Esophagus squamous epithelium (tissue), 5 donors: ENCODE results near the gene PEX6. TPM values are rescaled to one million over a fixed set of nuclear protein-coding genes. Genes with fewer than 3 reads are reported as not detected.

Experiments used
- DNase-seq: peaks from one replicate; lab custom pipeline; 2025; lab: John Stamatoyannopoulos, UW
- H3K27ac ChIP-seq, 4 donors: fragments of 200-600 bp; sonication (generic); one replicate each; pipeline ENCODE4 v1.5.1; 2016 to 2019; ENCODE audit warnings: mild to moderate bottlenecking in 1 of 4
- H3K27me3 ChIP-seq, 4 donors: fragments of 200-600 bp; sonication (generic); 1 replicate in 3 of 4; 2 replicates in 1 of 4; pipeline versions ENCODE4 v1.5.1 to v1.6.0; 2017 to 2021; ENCODE audit warnings: antibody characterized with exemption in 1 of 4
- H3K36me3 ChIP-seq, 3 donors: fragments of 200-600 bp; sonication (generic); one replicate each; pipeline ENCODE4 v1.5.1; 2016 to 2019
- H3K4me1 ChIP-seq, 3 donors: fragments of 200-600 bp; sonication (generic); one replicate each; pipeline ENCODE4 v1.5.1; 2017 to 2019
- H3K4me3 ChIP-seq, 4 donors: fragments of 200-600 bp; sonication (generic); 1 replicate in 3 of 4; 2 replicates in 1 of 4; pipeline ENCODE4 v1.5.1; 2016 to 2019; ENCODE audit warnings: mild to moderate bottlenecking in 2 of 4, moderate library complexity in 1 of 4
- H3K9me3 ChIP-seq, 3 donors: fragments of 200-600 bp; sonication (generic); one replicate each; pipeline ENCODE4 v1.5.1; 2016 to 2019
- POLR2A ChIP-seq, 4 donors: fragments of 450-650 bp; IDR thresholded peaks; one replicate each; pipeline ENCODE4 v1.6.1; 2017; ENCODE audit warnings: antibody characterized with exemption in 4 of 4, mild to moderate bottlenecking in 4 of 4, moderate library complexity in 3 of 4
- WGBS, 2 donors: methylation state at CpG; one replicate each; pipeline ENCODE4 v1.1.5; 2018; 5-methylcytosine and 5-hydroxymethylcytosine counted together
- intact Hi-C: fragments of 100-400 bp; cut with DNase I; formaldehyde crosslinking; loops from one replicate; pipeline ENCODE4 v1.15.0; 2022
- total RNA-seq, 4 donors: library from RNA; depleted of rRNA; stranded (reverse); fragments of >200 nt; gene quantifications; one replicate each; pipeline ENCODE4 v1.1.0, GENCODE V29; 2016
- TF ChIP-seq, protein P1 (sequence below), 6 experiments: fragments of 450-650 bp in 4 of 6; fragments of 200-600 bp in 2 of 6; sonication (generic) in 2 of 6; IDR thresholded peaks; one replicate each; pipeline ENCODE4 v1.5.1; 2016 to 2019; ENCODE audit warnings: antibody characterized with exemption in 6 of 6, mild to moderate bottlenecking in 4 of 6, moderate library complexity in 4 of 6
- donor health status: DM: yes; HTN: yes; CAD: no.

PEX6 gene
- total RNA-seq, 4 donors from 2014 or later, result 11.3 to 21.2 (median 17.1) TPM

DNA sequence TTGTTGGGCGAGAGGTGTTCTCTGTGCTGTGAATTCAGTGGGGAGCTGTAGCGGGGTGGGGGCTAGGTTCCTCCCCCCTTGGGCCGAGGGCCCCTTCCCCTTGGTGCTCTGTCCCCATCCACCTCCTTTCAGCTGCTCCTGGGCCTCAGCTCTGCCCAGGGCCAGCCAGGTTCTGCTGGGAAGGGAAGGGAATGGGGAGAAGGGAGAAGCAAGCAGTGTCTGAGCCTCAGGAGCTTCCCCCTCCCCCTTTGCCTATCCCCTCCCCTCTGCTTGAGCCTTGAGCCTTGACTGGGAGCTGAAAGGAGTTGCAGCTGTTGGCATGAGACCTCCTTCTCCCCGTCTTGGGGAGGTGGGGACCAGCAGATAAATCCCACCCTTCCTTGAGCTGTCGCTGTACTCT lies 41.9 kb upstream of the PEX6 start:
- H3K4me3 ChIP-seq, result peak overlapping the region; percentile 57 to 98 (median 81)
- no peak for DNase-seq
- no peaks in the 10 kb centered on the region for H3K27me3 ChIP-seq
- TF ChIP-seq, protein P1, sequence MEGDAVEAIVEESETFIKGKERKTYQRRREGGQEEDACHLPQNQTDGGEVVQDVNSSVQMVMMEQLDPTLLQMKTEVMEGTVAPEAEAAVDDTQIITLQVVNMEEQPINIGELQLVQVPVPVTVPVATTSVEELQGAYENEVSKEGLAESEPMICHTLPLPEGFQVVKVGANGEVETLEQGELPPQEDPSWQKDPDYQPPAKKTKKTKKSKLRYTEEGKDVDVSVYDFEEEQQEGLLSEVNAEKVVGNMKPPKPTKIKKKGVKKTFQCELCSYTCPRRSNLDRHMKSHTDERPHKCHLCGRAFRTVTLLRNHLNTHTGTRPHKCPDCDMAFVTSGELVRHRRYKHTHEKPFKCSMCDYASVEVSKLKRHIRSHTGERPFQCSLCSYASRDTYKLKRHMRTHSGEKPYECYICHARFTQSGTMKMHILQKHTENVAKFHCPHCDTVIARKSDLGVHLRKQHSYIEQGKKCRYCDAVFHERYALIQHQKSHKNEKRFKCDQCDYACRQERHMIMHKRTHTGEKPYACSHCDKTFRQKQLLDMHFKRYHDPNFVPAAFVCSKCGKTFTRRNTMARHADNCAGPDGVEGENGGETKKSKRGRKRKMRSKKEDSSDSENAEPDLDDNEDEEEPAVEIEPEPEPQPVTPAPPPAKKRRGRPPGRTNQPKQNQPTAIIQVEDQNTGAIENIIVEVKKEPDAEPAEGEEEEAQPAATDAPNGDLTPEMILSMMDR (IDR thresholded peaks at IDR 0.05), result no peak
- no peak for TF ChIP-seq POLR2A (IDR thresholded peaks at IDR 0.05)
- H3K27ac ChIP-seq, result peak overlapping the region; percentile 83 to 95 (median 90)
- no peaks in the 10 kb centered on the region for H3K9me3 ChIP-seq
- peaks cover 22 to 54% (median 44%) of the 10 kb centered on the region in 3 donors for H3K4me1 ChIP-seq
- intact Hi-C loops, result no loop called here
- peaks cover 10 to 72% (median 44%) of the 10 kb centered on the region in 3 donors for H3K36me3 ChIP-seq
- WGBS, 2 donors, result 33 to 48% methylated on average over 3 to 4 of the region's 5 CpGs

DNA sequence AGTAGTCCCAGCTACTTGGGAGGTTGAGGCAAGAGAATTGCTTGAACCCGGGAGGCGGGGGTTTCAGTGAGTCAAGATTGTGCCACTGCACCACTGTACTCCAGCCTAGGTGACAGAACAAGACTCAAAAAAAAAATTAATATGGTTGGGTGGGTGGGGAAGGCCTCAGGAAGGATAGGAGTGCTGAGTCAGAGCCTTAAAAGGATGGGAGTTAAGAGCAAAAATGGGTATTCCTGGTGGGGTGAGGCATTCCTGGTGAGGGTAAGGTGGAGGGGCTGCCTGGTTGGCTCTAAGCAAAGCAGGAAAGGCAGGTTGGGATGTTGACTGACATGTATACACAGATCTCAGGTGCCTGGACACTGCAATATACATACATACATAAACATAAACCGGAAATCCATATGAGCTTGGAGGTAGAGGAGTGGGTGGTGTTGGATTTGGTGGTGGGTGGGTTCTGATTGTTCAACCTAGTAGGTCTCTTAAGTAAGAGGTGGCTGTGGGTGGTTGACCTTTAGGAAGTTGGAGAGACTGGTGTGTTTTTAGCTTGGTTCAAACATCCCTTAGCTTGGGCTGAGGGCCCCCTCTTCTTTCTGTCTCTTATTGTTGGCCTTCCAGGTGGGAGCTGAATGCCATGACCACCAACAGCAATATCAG lies 41.2 kb upstream of the PEX6 start:
- intact Hi-C loops, result no loop called here
- Histone ChIP-seq H3K27ac (peak overlapping the region in 2 of 4 donors; percentile 93 to 95), H3K27me3 (no peaks in the 10 kb centered on the region), H3K36me3 (peaks cover 10 to 65% (median 37%) of the 10 kb centered on the region in 3 donors), H3K4me1 (peaks cover 26 to 60% (median 50%) of the 10 kb centered on the region in 3 donors), H3K4me3 (no peak overlapping the region), H3K9me3 (no peaks in the 10 kb centered on the region)
- TF ChIP-seq, protein P1 (IDR thresholded peaks at IDR 0.05), result no peak
- TF ChIP-seq POLR2A (IDR thresholded peaks at IDR 0.05), result no peak
- WGBS, 2 donors, result 92 to 97% methylated on average over 3 of the region's 3 CpGs
- DNase-seq, result no peak

- peaks cover 34 to 67% (median 56%) of the 10 kb centered on the region in 3 donors for H3K4me1 ChIP-seq
- DNase-seq, result no peak
- no peak overlapping the region for H3K4me3 ChIP-seq
- no peaks in the 10 kb centered on the region for H3K27me3 ChIP-seq
- 90 to 100% methylated on average over 1 to 2 of the region's 2 CpGs for WGBS, 2 donors
- intact Hi-C loops, result no loop called here
- TF ChIP-seq POLR2A (IDR thresholded peaks at IDR 0.05), result no peak
- TF ChIP-seq, protein P1 (IDR thresholded peaks at IDR 0.05), result no peak
- no peak overlapping the region for H3K27ac ChIP-seq
- H3K9me3 ChIP-seq, result no peaks in the 10 kb centered on the region
- H3K36me3 ChIP-seq, result peaks cover 10 to 55% (median 27%) of the 10 kb centered on the region in 3 donors
Observed at GRCh38 chr6:43019152-43019551, 40.2 kb upstream of the PEX6 start.

DNA sequence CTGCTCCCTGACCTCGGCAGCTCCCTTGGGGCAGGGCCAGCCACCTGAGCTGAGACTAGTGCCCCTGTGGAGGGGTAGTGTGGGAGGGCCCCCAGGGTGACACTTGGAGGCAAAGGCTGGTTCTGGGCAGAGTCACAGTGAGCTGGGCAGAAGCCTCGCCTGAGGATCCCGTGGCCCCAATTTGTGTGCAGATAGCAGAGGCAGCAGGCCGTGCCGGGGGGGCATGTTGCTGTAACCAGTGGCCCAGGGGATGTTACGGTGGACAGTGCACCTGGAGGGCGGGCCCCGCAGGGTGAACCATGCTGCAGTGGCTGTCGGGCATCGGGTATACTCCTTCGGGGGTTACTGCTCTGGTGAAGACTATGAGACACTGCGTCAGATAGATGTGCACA lies 38.0 kb upstream of the PEX6 start:
- Histone ChIP-seq H3K27me3 (no peaks in the 10 kb centered on the region), H3K4me1 (peaks cover 44 to 61% (median 49%) of the 10 kb centered on the region in 3 donors), H3K9me3 (no peaks in the 10 kb centered on the region), H3K4me3 (peak overlapping the region in 1 of 4 donors; percentile 8), H3K27ac (peak overlapping the region in 2 of 4 donors; percentile 2 to 11), H3K36me3 (peaks cover 10 to 48% (median 25%) of the 10 kb centered on the region in 3 donors)
- 80 to 95% methylated on average over 1 to 8 of the region's 12 CpGs for WGBS, 2 donors
- no peak for DNase-seq
- TF ChIP-seq, protein P1 (IDR thresholded peaks at IDR 0.05), result no peak
- no peak for TF ChIP-seq POLR2A (IDR thresholded peaks at IDR 0.05)
- intact Hi-C loops, result no loop called here

DNA sequence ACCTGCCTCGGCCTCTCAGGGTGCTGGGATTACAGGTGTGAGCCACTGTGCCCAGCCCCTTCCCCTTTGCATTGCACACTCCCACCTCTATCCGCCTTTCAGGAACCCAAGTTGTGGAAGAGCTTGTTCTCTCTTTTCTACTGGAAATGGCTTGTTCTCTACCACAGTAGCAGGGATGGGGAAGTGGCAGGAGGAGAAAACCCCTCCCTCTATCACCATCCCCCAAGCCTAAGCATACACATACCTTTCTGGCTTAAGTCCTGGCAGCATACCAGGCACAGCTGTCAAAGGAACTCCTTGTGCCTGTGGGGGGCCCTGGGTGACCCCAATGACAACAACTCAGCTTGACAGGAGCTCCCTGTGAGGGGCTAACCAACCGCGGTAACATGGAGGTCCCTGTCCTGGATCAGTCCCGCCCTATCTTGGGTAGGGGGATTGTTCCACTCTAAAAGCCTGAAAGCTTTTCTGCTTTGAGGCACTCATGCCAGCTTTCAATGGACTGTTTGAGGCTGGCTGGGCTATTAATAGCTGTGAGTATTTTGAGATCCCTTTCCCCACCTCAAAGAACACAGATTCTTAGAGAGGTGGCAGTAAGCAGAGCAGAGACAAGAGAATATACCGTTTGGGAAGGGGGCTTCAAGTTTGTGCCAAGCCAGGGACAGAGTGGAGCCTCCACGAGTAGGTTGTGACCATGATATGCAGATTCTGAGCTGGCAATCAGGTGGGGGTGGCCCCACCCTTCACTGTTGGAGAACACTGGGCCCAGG lies 37.4 kb upstream of the PEX6 start:
- intact Hi-C loops, result no loop called here
- H3K36me3 ChIP-seq, result peaks cover 14 to 54% (median 25%) of the 10 kb centered on the region in 3 donors
- WGBS, 2 donors, result 57 to 66% methylated on average over 4 of the region's 7 CpGs
- no peak for TF ChIP-seq POLR2A (IDR thresholded peaks at IDR 0.05)
- TF ChIP-seq, protein P1 (IDR thresholded peaks at IDR 0.05), result no peak
- H3K27ac ChIP-seq, result peak overlapping the region in 2 of 4 donors; percentile 2 to 11
- H3K4me1 ChIP-seq, result peaks cover 43 to 64% (median 52%) of the 10 kb centered on the region in 3 donors
- no peak for DNase-seq
- no peaks in the 10 kb centered on the region for H3K27me3 ChIP-seq
- H3K9me3 ChIP-seq, result no peaks in the 10 kb centered on the region
- peak overlapping the region in 1 of 4 donors; percentile 8 for H3K4me3 ChIP-seq
